ENCODE results near the gene SCAF1. TPM values are rescaled to one million over a fixed set of nuclear protein-coding genes. Genes with fewer than 3 reads are reported as not detected.

SCAF1 gene
- total and polyA plus RNA-seq, 9 of the 15 experiments (the other 6 are each of a cell fraction or from before 2014, with no cell fraction given), result 0.20 to 79.0 (median 4.9) TPM

- FAIRE-seq, result no peak
- ATAC-seq, result no peak
- TF ChIP-seq HDAC2 (IDR thresholded peaks at IDR 0.05), result no peak
- no peak for TF ChIP-seq ZFP36 (IDR thresholded peaks at IDR 0.05; ENCODE audit: low read depth, low read length, partially characterized antibody)
- TF ChIP-seq POLR2A (conservative IDR thresholded peaks at IDR 0.05), result 0 out of 2 replicates have a peak, but pooled peaks have one; percentile 34
- TF ChIP-seq POLR2G (IDR thresholded peaks at IDR 0.05; ENCODE audit: low read depth, low read length), result peak; percentile 59
- peak; percentile 23 for TF ChIP-seq POLR2B (IDR thresholded peaks at IDR 0.05; ENCODE audit: low read depth, partially characterized antibody)
- TF ChIP-seq BHLHE40 (IDR thresholded peaks at IDR 0.05; ENCODE audit: low read length), result no peak
- TF ChIP-seq RBFOX2 (IDR thresholded peaks at IDR 0.05; ENCODE audit: low read depth, low read length), result peak; percentile 53; the same call in 1 of the 2 replicates
- peak; percentile 66 for TF ChIP-seq RBM22 (IDR thresholded peaks at IDR 0.05; ENCODE audit: low read depth, low read length, poor library complexity, severe bottlenecking)
- Histone ChIP-seq H3K4me3 (no peak overlapping the region), H3K9ac (ENCODE audit: insufficient read depth in 1 of 2, low read depth in 2 of 2, low read length in 2 of 2) (no peak overlapping the region), H3K4me2 (ENCODE audit: insufficient read depth, low read length) (no peak overlapping the region), H3K27ac (ENCODE audit: extremely low read depth, low read depth, low read length) (no peak overlapping the region), H2AFZ (ENCODE audit: low read depth, low read length) (no peak overlapping the region), H3K4me1 (replicated peaks in 1 of 2; ENCODE audit: control insufficient read depth in 2 of 2, insufficient read depth in 2 of 2, low read length in 2 of 2) (peaks cover 0 to 15% of the 10 kb centered on the region in 2 experiments; a peak in 2 of 5 replicates), H3K27me3 (ENCODE audit: control insufficient read depth in 2 of 2, insufficient read depth in 2 of 2, low read length in 2 of 2) (no peaks in the 10 kb centered on the region), H3K36me3 (ENCODE audit: control insufficient read depth, insufficient read depth, low read length) (peaks cover 85% of the 10 kb centered on the region; the same call in 2 of the 3 replicates), H3K9me3 (replicated peaks; ENCODE audit: control insufficient read depth, insufficient read depth, low read depth, low read length) (no peaks in the 10 kb centered on the region; the same call in 1 of the 2 replicates), H3K9me1 (ENCODE audit: control insufficient read depth, insufficient read depth, low read length) (no peaks in the 10 kb centered on the region), H4K20me1 (replicated peaks; ENCODE audit: control insufficient read depth, insufficient read depth, low read length) (0 out of 2 replicates have a peak, but pooled peaks cover 4% of the 10 kb centered on the region), H3K79me2 (ENCODE audit: control insufficient read depth, insufficient read depth, low read length) (no peaks in the 10 kb centered on the region)
- DNase-seq (ENCODE audit: extremely low read depth in 1 of 4, low spot score in 3 of 4), result no peak
- in situ Hi-C loops (cut with MboI), result no loop called here
- WGBS (ENCODE audit: insufficient coverage, low coverage, missing lambda C conversion rate), result 100% methylated on average over 2 of the region's 13 CpGs
- ChIA-PET CTCF (ENCODE audit: low intra/inter-chr PET ratio) (no interaction called here), POLR2A (interaction anchor here (4.3 to 4.8 kb wide), 2 partner anchors 11 to 13 kb away, joined by 27 to 28 read pairs; partner anchors contain the start of genes BCL2L12, IRF3 and SCAF1)
- intact Hi-C loops (cut with micrococcal nuclease), result no loop called here
- no TSS peak for BruUV-seq (replicated peaks)
Observed at GRCh38 chr19:49653466-49653806, 11.4 kb downstream of the SCAF1 start.

Measured in K562 (cell line).